ENCODE measurements around the gene F2RL2. TPM values are rescaled to one million over a fixed set of nuclear protein-coding genes. Genes with fewer than 3 reads are reported as not detected.
"Not testable (repeated sequence)": the region's sequence is repeated elsewhere in the genome, so short reads cannot be mapped to it uniquely, and the experiment has no call there.

Gene F2RL2
- total RNA-seq, 1 experiment from 2014 or later, result not detected

- in situ Hi-C loops (cut with HindIII; ENCODE audit: low pct_unique_long_range_greater_than_20kb, low sequenced_read_pairs), result no loop called here
- DNase-seq (ENCODE audit: low read depth, low spot score), result no peak
Measured at GRCh38 chr5:76637490-76637889, 14.3 kb upstream of the F2RL2 start.

DNA sequence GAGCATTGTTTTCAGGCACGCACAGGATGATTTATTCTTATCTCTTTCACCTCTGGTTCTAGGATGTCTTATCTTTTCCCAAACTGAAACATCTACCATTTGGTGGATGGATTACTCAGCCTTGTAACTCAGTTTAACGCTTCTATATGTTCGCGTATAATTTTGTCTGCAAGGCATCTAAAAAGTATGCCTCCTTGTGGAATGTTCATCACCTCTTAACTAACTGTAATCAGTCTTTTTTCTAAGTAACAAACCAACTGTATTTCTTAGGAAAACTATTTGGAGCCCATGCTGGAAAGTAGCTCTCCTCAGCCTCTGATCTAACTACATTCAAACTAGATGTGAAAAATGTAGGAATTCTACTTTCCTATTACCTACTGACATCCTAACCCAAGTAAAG, 11.5 kb upstream of the F2RL2 start:
- in situ Hi-C loops (cut with HindIII; ENCODE audit: low pct_unique_long_range_greater_than_20kb, low sequenced_read_pairs), result no loop called here

GRCh38 chr5:76626738-76627137, 3.5 kb upstream of the F2RL2 start:
- no peak for DNase-seq (ENCODE audit: low read depth, low spot score)
- in situ Hi-C loops (cut with HindIII; ENCODE audit: low pct_unique_long_range_greater_than_20kb, low sequenced_read_pairs), result no loop called here

More for the DNA sequence above, 11.5 kb upstream of the F2RL2 start:
- DNase-seq (ENCODE audit: low read depth, low spot score), result no peak

- DNase-seq (ENCODE audit: low read depth, low spot score), result no peak
- in situ Hi-C loops (cut with HindIII; ENCODE audit: low pct_unique_long_range_greater_than_20kb, low sequenced_read_pairs), result no loop called here
Measured at GRCh38 chr5:76625087-76625815, 2.0 kb upstream of the F2RL2 start.

GRCh38 chr5:76622076-76622475, 1.1 kb downstream of the F2RL2 start:
- DNase-seq (ENCODE audit: low read depth, low spot score), result no peak
- in situ Hi-C loops (cut with HindIII; ENCODE audit: low pct_unique_long_range_greater_than_20kb, low sequenced_read_pairs), result no loop called here

DNA sequence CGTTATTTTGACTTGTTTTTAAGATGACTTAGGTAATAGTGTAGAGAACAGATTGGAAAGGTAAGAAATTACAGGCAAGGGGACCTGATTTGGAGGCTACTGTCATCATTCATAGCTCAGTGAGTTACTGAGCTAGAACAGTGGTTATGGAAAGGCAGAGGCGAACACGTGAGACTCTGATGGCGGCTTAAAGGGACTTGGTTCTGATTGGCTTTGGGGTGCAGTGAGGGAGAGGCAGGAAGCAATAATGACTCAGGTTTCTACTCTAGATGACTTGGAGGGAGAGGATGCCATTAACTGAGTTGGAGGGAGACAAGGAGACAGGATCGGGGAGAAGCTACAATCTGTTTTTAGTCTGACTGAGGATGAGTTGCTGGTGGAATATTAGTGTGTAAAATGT, 3.0 kb downstream of the F2RL2 start:
- DNase-seq (ENCODE audit: low read depth, low spot score), result no peak
- in situ Hi-C loops (cut with HindIII; ENCODE audit: low pct_unique_long_range_greater_than_20kb, low sequenced_read_pairs), result no loop called here

DNA sequence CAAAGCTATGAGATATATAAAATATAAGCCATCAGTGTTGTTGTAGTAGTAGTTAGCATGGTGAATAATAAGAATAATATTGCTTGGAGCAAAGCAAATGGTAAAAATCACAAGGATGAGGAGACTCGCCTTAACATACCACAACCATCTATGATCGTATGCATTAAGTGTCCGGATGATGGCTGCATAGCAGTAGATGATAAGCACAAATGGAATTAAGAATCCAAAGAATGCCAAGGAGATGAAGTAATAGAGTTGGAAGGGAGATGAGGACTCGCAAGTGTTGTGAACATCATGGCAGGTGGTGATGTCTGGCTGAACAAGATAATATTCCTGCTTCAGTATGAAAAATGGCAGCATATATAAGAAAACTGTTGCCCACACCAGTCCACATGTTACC, 5.5 kb downstream of the F2RL2 start:
- in situ Hi-C loops (cut with HindIII; ENCODE audit: low pct_unique_long_range_greater_than_20kb, low sequenced_read_pairs), result no loop called here
- DNase-seq (ENCODE audit: low read depth, low spot score), result no peak

GRCh38 chr5:76617229-76617628, 6.0 kb downstream of the F2RL2 start:
- DNase-seq (ENCODE audit: low read depth, low spot score), result no peak
- in situ Hi-C loops (cut with HindIII; ENCODE audit: low pct_unique_long_range_greater_than_20kb, low sequenced_read_pairs), result no loop called here

- in situ Hi-C loops (cut with HindIII; ENCODE audit: low pct_unique_long_range_greater_than_20kb, low sequenced_read_pairs), result no loop called here
- DNase-seq (ENCODE audit: low read depth, low spot score), result no peak
Measured at GRCh38 chr5:76616206-76616605, 7.0 kb downstream of the F2RL2 start.

DNA sequence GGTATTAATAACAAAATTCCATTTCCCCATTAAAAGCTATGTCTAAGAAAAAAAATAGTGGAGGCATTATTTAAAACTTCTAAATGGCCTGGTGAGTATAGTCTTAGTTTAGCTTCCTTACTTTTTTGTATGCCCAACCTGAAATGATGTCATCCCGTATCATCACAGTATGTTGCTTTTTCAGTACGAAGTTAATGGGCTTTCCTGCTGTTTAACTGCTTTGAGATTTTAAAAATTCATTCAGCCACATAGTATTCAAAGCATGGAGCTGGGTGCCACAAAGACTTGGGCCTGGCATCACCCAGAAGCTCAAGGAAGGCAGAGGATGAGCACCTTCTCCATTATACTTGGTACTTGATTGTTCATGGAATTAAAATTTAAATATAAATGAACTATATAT, 7.4 kb downstream of the F2RL2 start:
- DNase-seq (ENCODE audit: low read depth, low spot score), result no peak
- in situ Hi-C loops (cut with HindIII; ENCODE audit: low pct_unique_long_range_greater_than_20kb, low sequenced_read_pairs), result no loop called here

- no peak for DNase-seq (ENCODE audit: low read depth, low spot score)
- in situ Hi-C loops (cut with HindIII; ENCODE audit: low pct_unique_long_range_greater_than_20kb, low sequenced_read_pairs), result no loop called here
Measured at GRCh38 chr5:76612942-76613341, 10.3 kb downstream of the F2RL2 start.

DNA sequence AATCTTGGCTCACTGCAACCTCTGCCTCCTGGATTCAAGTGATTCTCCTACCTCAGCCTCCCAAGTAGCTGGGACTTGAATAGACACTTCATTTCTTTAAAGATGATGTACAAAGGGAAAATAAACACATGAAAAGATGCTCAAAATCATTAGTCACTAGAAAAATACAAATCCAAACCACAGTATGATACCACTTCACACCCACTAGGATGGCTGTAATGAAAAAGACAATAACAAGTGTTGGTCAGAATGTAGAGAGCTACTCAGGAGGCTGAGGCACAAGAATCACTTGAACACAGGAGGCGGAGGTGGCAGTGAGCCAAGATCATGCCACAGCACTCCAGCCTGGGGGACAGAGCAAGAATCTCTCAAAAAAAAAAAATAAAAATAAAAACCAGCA, 13.0 kb downstream of the F2RL2 start:
- DNase-seq (ENCODE audit: low read depth, low spot score), result no peak
- in situ Hi-C loops (cut with HindIII; ENCODE audit: low pct_unique_long_range_greater_than_20kb, low sequenced_read_pairs), result no loop called here

GRCh38 chr5:76608833-76609232, 14.4 kb downstream of the F2RL2 start:
- DNase-seq (ENCODE audit: low read depth, low spot score), result no peak
- in situ Hi-C loops (cut with HindIII; ENCODE audit: low pct_unique_long_range_greater_than_20kb, low sequenced_read_pairs), result no loop called here

DNA sequence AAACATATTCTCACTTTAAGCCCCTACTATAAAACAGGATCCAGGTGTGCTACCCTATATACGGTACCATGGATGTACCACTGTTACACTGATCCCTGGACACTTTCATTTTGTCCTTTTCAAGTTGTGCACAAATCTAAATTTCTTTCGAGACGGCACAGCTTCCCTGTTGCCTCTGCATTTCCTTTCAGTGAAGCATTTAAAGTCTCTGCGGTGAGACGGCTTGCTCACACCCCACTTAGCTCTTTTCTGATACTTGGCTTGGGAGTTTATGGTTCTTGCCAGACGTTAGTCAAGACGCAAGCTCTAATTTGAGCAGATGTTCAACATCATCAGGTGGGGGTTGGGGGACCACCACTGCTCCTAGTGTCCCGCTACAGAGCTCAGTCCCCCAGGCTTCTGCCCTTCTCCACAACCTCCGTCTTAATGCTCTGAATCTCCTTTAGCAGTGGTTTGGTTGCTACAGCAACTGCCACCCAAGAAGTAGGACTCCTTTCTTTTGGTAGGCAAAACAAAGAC, 15.8 kb downstream of the F2RL2 start:
- in situ Hi-C loops (cut with HindIII; ENCODE audit: low pct_unique_long_range_greater_than_20kb, low sequenced_read_pairs), result no loop called here
- DNase-seq (ENCODE audit: low read depth, low spot score), result no peak

DNA sequence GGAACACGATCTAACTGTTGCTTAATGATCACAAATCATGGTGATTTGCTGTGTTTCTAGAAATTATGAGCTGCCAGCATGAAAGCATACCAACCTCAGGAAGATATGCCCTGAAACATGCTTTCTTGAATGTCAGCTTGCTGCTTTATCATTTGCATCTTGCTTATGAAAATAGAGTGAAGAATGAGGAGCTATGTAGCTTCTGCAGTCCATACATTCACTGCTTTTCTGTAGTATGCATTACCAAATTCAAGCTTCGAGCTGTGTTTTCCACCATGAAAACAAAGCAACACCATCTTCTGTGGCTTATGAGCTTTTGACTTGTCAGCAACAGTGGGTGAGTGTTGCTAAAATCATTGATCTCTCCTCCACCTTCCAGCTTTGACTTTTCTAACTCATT, 16.5 kb downstream of the F2RL2 start:
- DNase-seq (ENCODE audit: low read depth, low spot score), result no peak
- in situ Hi-C loops (cut with HindIII; ENCODE audit: low pct_unique_long_range_greater_than_20kb, low sequenced_read_pairs), result no loop called here

- in situ Hi-C loops (cut with HindIII; ENCODE audit: low pct_unique_long_range_greater_than_20kb, low sequenced_read_pairs), result no loop called here
Measured at GRCh38 chr5:76604838-76605237, 18.4 kb downstream of the F2RL2 start.

GRCh38 chr5:76603991-76604390, 19.2 kb downstream of the F2RL2 start:
- in situ Hi-C loops (cut with HindIII; ENCODE audit: low pct_unique_long_range_greater_than_20kb, low sequenced_read_pairs); DNase-seq (ENCODE audit: low read depth, low spot score): not testable (repeated sequence)

More at GRCh38 chr5:76604838-76605237, 18.4 kb downstream of the F2RL2 start:
- DNase-seq (ENCODE audit: low read depth, low spot score), result no peak

- in situ Hi-C loops (cut with HindIII; ENCODE audit: low pct_unique_long_range_greater_than_20kb, low sequenced_read_pairs), result no loop called here
- no peak for DNase-seq (ENCODE audit: low read depth, low spot score)
Measured at GRCh38 chr5:76602094-76602726, 21.0 kb downstream of the F2RL2 start.

GRCh38 chr5:76601470-76601869, 21.7 kb downstream of the F2RL2 start:
- in situ Hi-C loops (cut with HindIII; ENCODE audit: low pct_unique_long_range_greater_than_20kb, low sequenced_read_pairs), result no loop called here

More at GRCh38 chr5:76601470-76601869, 21.7 kb downstream of the F2RL2 start:
- peak; percentile 77 for DNase-seq (ENCODE audit: low read depth, low spot score)
